GM19193 (cell line): ENCODE data around the gene KRT77.

Experiments
- POLR2A ChIP-seq: IDR thresholded peaks from 4 replicates; pipeline ENCODE4 v1.6.1; 2011; ENCODE audit not compliant: insufficient read depth, insufficient read length; ENCODE audit errors: extremely low read depth

Gene KRT77

GRCh38 chr12:52677126-52677525 is 26.2 kb downstream of the KRT77 start:
- TF ChIP-seq POLR2A: no peak

- no peak for TF ChIP-seq POLR2A
These were observed 27.2 kb downstream of the KRT77 start for GRCh38 chr12:52676163-52676562.

GRCh38 chr12:52675301-52675701 is 28.0 kb downstream of the KRT77 start:
- TF ChIP-seq POLR2A: no peak

- TF ChIP-seq POLR2A: no peak
These were observed 28.9 kb downstream of the KRT77 start for GRCh38 chr12:52674433-52674775.

- TF ChIP-seq POLR2A: no peak
These were observed 29.5 kb downstream of the KRT77 start for GRCh38 chr12:52673713-52674432.

- TF ChIP-seq POLR2A: no peak
These were observed 30.1 kb downstream of the KRT77 start for GRCh38 chr12:52673217-52673616.

GRCh38 chr12:52672321-52672933 is 30.9 kb downstream of the KRT77 start:
- no peak for TF ChIP-seq POLR2A

- no peak for TF ChIP-seq POLR2A
These were observed 32.4 kb downstream of the KRT77 start for GRCh38 chr12:52670961-52671360.

GRCh38 chr12:52670506-52670905 is 32.8 kb downstream of the KRT77 start:
- no peak for TF ChIP-seq POLR2A

- no peak for TF ChIP-seq POLR2A
These were observed 33.9 kb downstream of the KRT77 start for GRCh38 chr12:52669426-52669825.

GRCh38 chr12:52667931-52668330 is 35.4 kb downstream of the KRT77 start:
- no peak for TF ChIP-seq POLR2A

GRCh38 chr12:52667509-52667908 is 35.8 kb downstream of the KRT77 start:
- no peak for TF ChIP-seq POLR2A

- TF ChIP-seq POLR2A: no peak
These were observed 36.9 kb downstream of the KRT77 start for GRCh38 chr12:52666471-52666870.

GRCh38 chr12:52663420-52663819 is 39.9 kb downstream of the KRT77 start:
- no peak for TF ChIP-seq POLR2A

- TF ChIP-seq POLR2A: no peak
These were observed 40.5 kb downstream of the KRT77 start for GRCh38 chr12:52662918-52663229.

- no peak for TF ChIP-seq POLR2A
These were observed 41.0 kb downstream of the KRT77 start for GRCh38 chr12:52662093-52662917.
